ENCODE results near the gene QPCTL.

The QPCTL gene

GRCh38 chr19:45692187-45693105, at the start of gene QPCTL:
TSS of gene QPCTL (plus strand) at chr19:45692666. CDS start at chr19:45692704, 38 bp downstream.
- peak; percentile 94 for DNase-seq (ENCODE audit: low spot score)

GRCh38 chr19:45643024-45643926, 49.2 kb upstream of the QPCTL start:
- peak; percentile 78 for DNase-seq (ENCODE audit: low spot score)

- DNase-seq (ENCODE audit: low spot score) = no peak
Measured at GRCh38 chr19:45643927-45644771, 48.3 kb upstream of the QPCTL start.

GRCh38 chr19:45645068-45645630, 47.3 kb upstream of the QPCTL start:
- no peak for DNase-seq (ENCODE audit: low spot score)

GRCh38 chr19:45645631-45646344, 46.7 kb upstream of the QPCTL start:
- DNase-seq (ENCODE audit: low spot score) = peak; percentile 93

GRCh38 chr19:45646345-45646698, 46.1 kb upstream of the QPCTL start:
- no peak for DNase-seq (ENCODE audit: low spot score)

GRCh38 chr19:45650722-45651121, 41.7 kb upstream of the QPCTL start:
- no peak for DNase-seq (ENCODE audit: low spot score)

GRCh38 chr19:45653634-45654033, 38.8 kb upstream of the QPCTL start:
- no peak for DNase-seq (ENCODE audit: low spot score)

- no peak for DNase-seq (ENCODE audit: low spot score)
Measured at GRCh38 chr19:45655073-45655472, 37.4 kb upstream of the QPCTL start.

GRCh38 chr19:45657520-45658167, 34.8 kb upstream of the QPCTL start:
- DNase-seq (ENCODE audit: low spot score) = no peak

- peak; percentile 11 for DNase-seq (ENCODE audit: low spot score)
Measured at GRCh38 chr19:45659096-45659729, 33.3 kb upstream of the QPCTL start.

GRCh38 chr19:45660636-45661035, 31.8 kb upstream of the QPCTL start:
- peak; percentile 21 for DNase-seq (ENCODE audit: low spot score)

- no peak for DNase-seq (ENCODE audit: low spot score)
Measured at GRCh38 chr19:45663800-45664199, 28.7 kb upstream of the QPCTL start.

GRCh38 chr19:45664575-45664974, 27.9 kb upstream of the QPCTL start:
- no peak for DNase-seq (ENCODE audit: low spot score)

GRCh38 chr19:45667620-45668341, 24.7 kb upstream of the QPCTL start, which contains the start of gene GIPR:
TSS of gene GIPR (plus strand) at chr19:45668221. CDS start at chr19:45669521, 1,300 bp downstream.
- DNase-seq (ENCODE audit: low spot score) = peak; percentile 61

- DNase-seq (ENCODE audit: low spot score) = no peak
Measured at GRCh38 chr19:45668342-45668871, 24.1 kb upstream of the QPCTL start.

GRCh38 chr19:45670670-45671453, 21.6 kb upstream of the QPCTL start:
- DNase-seq (ENCODE audit: low spot score) = peak; percentile 95

- DNase-seq (ENCODE audit: low spot score) = no peak
Measured at GRCh38 chr19:45674946-45675345, 17.5 kb upstream of the QPCTL start.
